Measurements from ENCODE around the gene VPS37C.
"Not testable (repeated sequence)": the region's sequence is repeated elsewhere in the genome, so short reads cannot be mapped to it uniquely, and the experiment has no call there.

Gene VPS37C

GRCh38 chr11:61115498-61116224 is 45.6 kb downstream of the VPS37C start:
- no peak for DNase-seq

- DNase-seq: no peak
Observed at GRCh38 chr11:61114913-61115312, 46.3 kb downstream of the VPS37C start.

GRCh38 chr11:61113201-61113600 is 48.0 kb downstream of the VPS37C start:
- no peak for DNase-seq

GRCh38 chr11:61112575-61112974 is 48.7 kb downstream of the VPS37C start:
- DNase-seq: no peak

GRCh38 chr11:61111786-61112517 is 49.3 kb downstream of the VPS37C start:
- DNase-seq: peak; percentile 48 to 59

- DNase-seq: no peak
Observed at GRCh38 chr11:61111050-61111435, 50.2 kb downstream of the VPS37C start.

- no peak for DNase-seq
Observed at GRCh38 chr11:61110255-61111049, 50.8 kb downstream of the VPS37C start.

GRCh38 chr11:61109671-61110070 is 51.6 kb downstream of the VPS37C start:
- no peak for DNase-seq

GRCh38 chr11:61108847-61109585 is 52.2 kb downstream of the VPS37C start:
- no peak for DNase-seq

GRCh38 chr11:61107888-61108287 is 53.3 kb downstream of the VPS37C start:
- no peak for DNase-seq

- DNase-seq: no peak
Observed at GRCh38 chr11:61106894-61107470, 54.2 kb downstream of the VPS37C start.

GRCh38 chr11:61106296-61106695 is 54.9 kb downstream of the VPS37C start:
- DNase-seq: no peak

- no peak for DNase-seq
Observed at GRCh38 chr11:61104963-61105362, 56.3 kb downstream of the VPS37C start.

GRCh38 chr11:61103851-61104423 is 57.3 kb downstream of the VPS37C start:
- no peak for DNase-seq

GRCh38 chr11:61102667-61103571 is 58.3 kb downstream of the VPS37C start:
- no peak for DNase-seq

- DNase-seq: no peak
Observed at GRCh38 chr11:61098778-61099177, 62.4 kb downstream of the VPS37C start.

GRCh38 chr11:61098261-61098660 is 63.0 kb downstream of the VPS37C start:
- not testable (repeated sequence) for DNase-seq

GRCh38 chr11:61095021-61095420 is 66.2 kb downstream of the VPS37C start:
- DNase-seq: no peak

- DNase-seq: not testable (repeated sequence)
Observed at GRCh38 chr11:61094167-61094566, 67.1 kb downstream of the VPS37C start.

- DNase-seq: no peak
Observed at GRCh38 chr11:61092908-61093763, 68.1 kb downstream of the VPS37C start.

Measured in stimulated activated CD4-positive, alpha-beta T cell treated with anti-CD3 and anti-CD28 coated beads, Interleukin-2, amount 100 ng/mL, for 48 hours (primary cell).